SK-N-MC (cell line): ENCODE results near the gene ALG6.

Source experiments
- EZH2 ChIP-seq: fragments of 200-600 bp; sonication (generic); IDR thresholded peaks from one replicate; pipeline ENCODE4 v1.6.1; 2017; ENCODE audit warnings: antibody characterized with exemption
- FOXP2 ChIP-seq: optimal IDR thresholded peaks from 2 replicates; pipeline ENCODE3; 2011; ENCODE audit warnings: mild to moderate bottlenecking, moderate library complexity; ENCODE audit not compliant: insufficient read depth; ENCODE audit errors: extremely low read length, control extremely low read depth
- POLR2AphosphoS5 ChIP-seq: IDR thresholded peaks from 2 replicates; pipeline ENCODE4 v1.6.1; 2012; ENCODE audit warnings: mild to moderate bottlenecking, low read depth, low read length, borderline replicate concordance

GRCh38 chr1:63321066-63321784 is 46.2 kb upstream of the ALG6 start:
- TF ChIP-seq POLR2AphosphoS5: no peak
- no peak for TF ChIP-seq EZH2
- no peak for TF ChIP-seq FOXP2
